Glutamatergic neuron (in vitro differentiated cells): ENCODE measurements around the gene TRIM29. TPM values are rescaled to one million over a fixed set of nuclear protein-coding genes. Genes with fewer than 3 reads are reported as not detected.

ENCODE experiments used
- DNase-seq: peaks from one replicate; pipeline ENCODE4 v3.0.0; 2022
- H3K27ac Mint-ChIP-seq: one replicate; pipeline ENCODE4 v1.8.0; 2020; ENCODE audit warnings: mild to moderate bottlenecking, mixed read lengths, inconsistent platforms; ENCODE audit not compliant: unreplicated experiment
- H3K27me3 Mint-ChIP-seq: one replicate; pipeline ENCODE4 v1.8.0; 2020; ENCODE audit warnings: mild to moderate bottlenecking, moderate library complexity, mixed read lengths, inconsistent platforms; ENCODE audit not compliant: unreplicated experiment
- H3K36me3 Mint-ChIP-seq: one replicate; pipeline ENCODE4 v1.8.0; 2020; ENCODE audit warnings: mild to moderate bottlenecking, mixed read lengths, inconsistent platforms; ENCODE audit not compliant: unreplicated experiment
- H3K4me1 Mint-ChIP-seq: one replicate; pipeline ENCODE4 v1.8.0; 2020; ENCODE audit warnings: mild to moderate bottlenecking, low read depth, mixed read lengths, inconsistent platforms; ENCODE audit not compliant: unreplicated experiment
- H3K4me3 Mint-ChIP-seq: one replicate; pipeline ENCODE4 v1.8.0; 2020; ENCODE audit warnings: mild to moderate bottlenecking, mixed read lengths, inconsistent platforms; ENCODE audit not compliant: unreplicated experiment
- H3K9me3 Mint-ChIP-seq: one replicate; pipeline ENCODE4 v1.8.0; 2020; ENCODE audit warnings: mild to moderate bottlenecking, moderate library complexity, mixed read lengths, inconsistent platforms; ENCODE audit not compliant: unreplicated experiment
- total RNA-seq: library from RNA; stranded (reverse); fragmentation: NEBNext Ultra II Directional; extraction: Animal tissue kit (Norgen Biotek cat#: 25700); gene quantifications from one replicate; pipeline ENCODE4 v1.2.1, GENCODE V29; 2021; ENCODE audit not compliant: unreplicated experiment
- TF ChIP-seq, protein P1 (sequence below): fragments of 200-600 bp; sonication (generic); IDR thresholded peaks from one replicate; pipeline ENCODE4 v1.5.0; 2021; ENCODE audit not compliant: partially characterized antibody, unreplicated experiment

Gene TRIM29
- total RNA-seq, 1 donor from 2014 or later = not detected

DNA sequence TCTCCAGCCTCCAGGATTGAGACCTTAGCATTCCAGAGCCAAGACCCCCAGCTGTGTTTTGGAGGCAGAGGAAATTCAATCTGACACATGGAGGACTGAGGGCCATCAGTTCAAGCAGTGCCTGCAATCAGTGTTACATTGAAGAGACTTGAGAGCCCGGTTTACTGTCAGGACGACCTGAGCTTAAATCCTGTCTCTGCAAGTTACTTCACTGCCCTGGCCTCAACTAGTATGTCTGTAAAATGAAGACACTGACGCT is 35.1 kb downstream of the TRIM29 start:
- Mint-ChIP-seq H3K27ac (no peak overlapping the region), H3K36me3 (no peaks in the 10 kb centered on the region), H3K9me3 (peaks cover 11% of the 10 kb centered on the region), H3K4me3 (no peak overlapping the region), H3K27me3 (peaks cover 8% of the 10 kb centered on the region), H3K4me1 (peaks cover 3% of the 10 kb centered on the region)
- TF ChIP-seq, protein P1, sequence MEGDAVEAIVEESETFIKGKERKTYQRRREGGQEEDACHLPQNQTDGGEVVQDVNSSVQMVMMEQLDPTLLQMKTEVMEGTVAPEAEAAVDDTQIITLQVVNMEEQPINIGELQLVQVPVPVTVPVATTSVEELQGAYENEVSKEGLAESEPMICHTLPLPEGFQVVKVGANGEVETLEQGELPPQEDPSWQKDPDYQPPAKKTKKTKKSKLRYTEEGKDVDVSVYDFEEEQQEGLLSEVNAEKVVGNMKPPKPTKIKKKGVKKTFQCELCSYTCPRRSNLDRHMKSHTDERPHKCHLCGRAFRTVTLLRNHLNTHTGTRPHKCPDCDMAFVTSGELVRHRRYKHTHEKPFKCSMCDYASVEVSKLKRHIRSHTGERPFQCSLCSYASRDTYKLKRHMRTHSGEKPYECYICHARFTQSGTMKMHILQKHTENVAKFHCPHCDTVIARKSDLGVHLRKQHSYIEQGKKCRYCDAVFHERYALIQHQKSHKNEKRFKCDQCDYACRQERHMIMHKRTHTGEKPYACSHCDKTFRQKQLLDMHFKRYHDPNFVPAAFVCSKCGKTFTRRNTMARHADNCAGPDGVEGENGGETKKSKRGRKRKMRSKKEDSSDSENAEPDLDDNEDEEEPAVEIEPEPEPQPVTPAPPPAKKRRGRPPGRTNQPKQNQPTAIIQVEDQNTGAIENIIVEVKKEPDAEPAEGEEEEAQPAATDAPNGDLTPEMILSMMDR = no peak
- DNase-seq = no peak

DNA sequence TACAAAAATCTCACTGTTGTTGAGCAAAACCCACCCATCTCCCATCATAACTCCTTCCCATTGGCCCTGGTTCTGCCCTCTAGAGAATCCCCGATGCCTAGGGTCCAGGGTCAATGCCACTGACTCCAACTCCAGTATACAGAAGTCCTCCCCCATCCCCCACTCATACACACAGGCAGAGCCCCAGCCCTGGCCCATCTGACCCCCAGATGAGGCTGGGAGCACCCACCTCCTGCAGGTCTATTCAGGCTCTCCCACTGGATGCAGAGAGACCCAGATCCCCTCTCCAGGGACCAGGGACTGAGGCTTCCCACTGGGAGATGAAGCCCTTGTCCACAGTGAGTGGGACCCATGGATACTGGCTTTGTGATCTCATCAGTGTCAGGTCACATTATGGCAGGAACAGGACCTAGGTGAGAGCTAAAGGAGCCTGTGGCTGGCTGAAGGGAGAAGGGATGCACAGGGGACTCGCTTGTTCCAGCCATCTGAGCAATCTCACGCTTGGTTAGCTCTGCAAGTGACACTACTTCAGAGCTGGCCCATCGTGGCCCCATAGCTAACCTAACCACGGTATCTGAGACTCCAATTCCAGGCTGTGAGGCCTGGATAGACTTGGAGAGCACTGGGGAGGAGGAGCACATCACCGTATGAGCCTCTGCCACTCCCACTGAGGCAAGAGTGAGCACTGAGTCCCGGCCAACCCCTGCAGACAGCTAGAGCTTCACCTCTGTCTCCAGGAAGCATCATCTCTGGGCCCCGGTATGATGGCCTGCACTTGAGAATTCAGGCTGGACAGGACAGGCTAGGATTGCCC is 35.7 kb downstream of the TRIM29 start:
- Mint-ChIP-seq H3K4me3 (no peak overlapping the region), H3K27ac (no peak overlapping the region), H3K27me3 (peaks cover 7% of the 10 kb centered on the region), H3K36me3 (no peaks in the 10 kb centered on the region), H3K4me1 (peaks cover 3% of the 10 kb centered on the region), H3K9me3 (peaks cover 7% of the 10 kb centered on the region)
- no peak for DNase-seq
- TF ChIP-seq, protein P1 = no peak

- Mint-ChIP-seq H3K4me1 (peaks cover 3% of the 10 kb centered on the region), H3K36me3 (no peaks in the 10 kb centered on the region), H3K9me3 (no peaks in the 10 kb centered on the region), H3K4me3 (no peak overlapping the region), H3K27me3 (peaks cover 4% of the 10 kb centered on the region), H3K27ac (no peak overlapping the region)
- TF ChIP-seq, protein P1 = no peak
- DNase-seq = no peak
Observed at GRCh38 chr11:120098503-120099020, 39.4 kb downstream of the TRIM29 start.

DNA sequence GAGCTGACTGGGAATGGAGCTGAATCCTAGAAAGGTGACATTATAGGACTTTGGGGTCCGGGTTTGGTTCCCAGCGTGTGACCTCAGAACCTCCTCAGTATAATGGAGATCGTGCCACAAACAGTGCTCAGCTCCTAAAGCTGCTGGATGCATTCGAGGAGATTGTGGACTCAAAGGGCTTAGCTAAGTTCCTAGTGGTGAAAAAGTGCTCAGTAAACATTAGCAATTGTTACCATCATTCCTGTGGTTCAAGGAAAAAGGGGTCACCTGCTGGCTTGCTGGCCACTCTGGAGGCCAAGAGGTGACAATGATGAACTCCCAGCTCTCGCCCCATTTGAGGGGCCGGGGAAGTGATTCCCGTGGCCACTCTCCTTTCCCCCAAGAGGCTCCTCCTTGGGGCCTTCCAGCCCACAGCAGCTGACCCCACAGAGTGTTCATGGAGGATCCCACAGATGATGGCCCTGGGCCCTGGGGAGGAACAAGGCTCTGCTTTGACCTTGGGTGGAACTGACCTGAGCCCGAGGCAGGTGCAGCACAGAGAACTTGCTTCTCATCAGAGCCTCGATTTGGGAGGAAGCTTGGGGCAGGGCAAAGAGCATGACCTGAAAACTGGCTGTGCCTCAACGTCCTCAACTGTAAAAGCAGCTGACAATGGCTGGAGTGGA is 40.1 kb downstream of the TRIM29 start:
- no peak for DNase-seq
- Mint-ChIP-seq H3K36me3 (no peaks in the 10 kb centered on the region), H3K27me3 (peaks cover 4% of the 10 kb centered on the region), H3K9me3 (no peaks in the 10 kb centered on the region), H3K27ac (no peak overlapping the region), H3K4me3 (no peak overlapping the region), H3K4me1 (peaks cover 3% of the 10 kb centered on the region)
- TF ChIP-seq, protein P1 = no peak
